Endothelial cell (in vitro differentiated cells): Measurements from ENCODE around the gene DCLK1. TPM values are rescaled to one million over a fixed set of nuclear protein-coding genes. Genes with fewer than 3 reads are reported as not detected.

Experiments
- DNase-seq: peaks from one replicate; pipeline ENCODE4 v3.0.0; 2021; ENCODE audit warnings: low spot score
- H3K27ac Mint-ChIP-seq: one replicate; pipeline ENCODE4 v1.8.0; 2021; ENCODE audit warnings: mixed read lengths, inconsistent platforms; ENCODE audit not compliant: unreplicated experiment
- H3K27me3 Mint-ChIP-seq: one replicate; pipeline ENCODE4 v1.8.0; 2021; ENCODE audit warnings: mild to moderate bottlenecking, moderate library complexity, mixed read lengths, inconsistent platforms; ENCODE audit not compliant: unreplicated experiment
- H3K36me3 Mint-ChIP-seq: one replicate; pipeline ENCODE4 v1.8.0; 2021; ENCODE audit warnings: mild to moderate bottlenecking, low read depth, mixed read lengths, inconsistent platforms; ENCODE audit not compliant: unreplicated experiment
- H3K4me1 Mint-ChIP-seq: one replicate; pipeline ENCODE4 v1.8.0; 2021; ENCODE audit warnings: mild to moderate bottlenecking, mixed read lengths, inconsistent platforms; ENCODE audit not compliant: unreplicated experiment
- H3K4me3 Mint-ChIP-seq: one replicate; pipeline ENCODE4 v1.8.0; 2021; ENCODE audit warnings: mild to moderate bottlenecking, mixed read lengths, inconsistent platforms; ENCODE audit not compliant: unreplicated experiment
- H3K9me3 Mint-ChIP-seq: one replicate; pipeline ENCODE4 v1.8.0; 2021; ENCODE audit warnings: mixed read lengths, inconsistent platforms; ENCODE audit not compliant: unreplicated experiment
- total RNA-seq: library from RNA; stranded (reverse); fragmentation: NEBNext Ultra II Directional; extraction: Animal tissue kit (Norgen Biotek cat#: 25700); gene quantifications from one replicate; pipeline ENCODE4 v1.2.1, GENCODE V29; 2021; ENCODE audit not compliant: unreplicated experiment
- TF ChIP-seq, protein P1 (sequence below): fragments of 200-600 bp; sonication (generic); IDR thresholded peaks from one replicate; pipeline ENCODE4 v1.5.0; 2021; ENCODE audit warnings: antibody characterized with exemption; ENCODE audit not compliant: unreplicated experiment

The DCLK1 gene
- total RNA-seq, 1 donor from 2014 or later = 1.6 TPM

DNA sequence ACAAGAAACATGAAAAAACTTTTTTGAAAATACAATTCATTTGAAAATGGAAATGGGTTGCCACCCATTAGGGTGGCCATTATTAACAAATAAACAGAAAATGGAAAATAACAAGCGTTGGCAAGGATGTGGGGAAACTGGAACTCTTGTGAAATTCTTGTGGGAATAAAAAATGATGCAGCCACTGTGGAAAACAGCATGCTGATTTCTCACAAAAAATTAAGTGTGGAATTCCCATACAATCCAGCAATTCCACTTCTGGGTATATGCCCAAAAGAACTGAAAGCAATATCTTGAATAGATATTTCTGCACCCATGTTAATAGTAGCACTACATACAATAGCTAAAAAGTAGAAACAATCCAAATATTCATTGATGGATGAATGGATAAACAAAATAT lies 165.2 kb downstream of the DCLK1 start:
- DNase-seq = no peak
- TF ChIP-seq, protein P1, sequence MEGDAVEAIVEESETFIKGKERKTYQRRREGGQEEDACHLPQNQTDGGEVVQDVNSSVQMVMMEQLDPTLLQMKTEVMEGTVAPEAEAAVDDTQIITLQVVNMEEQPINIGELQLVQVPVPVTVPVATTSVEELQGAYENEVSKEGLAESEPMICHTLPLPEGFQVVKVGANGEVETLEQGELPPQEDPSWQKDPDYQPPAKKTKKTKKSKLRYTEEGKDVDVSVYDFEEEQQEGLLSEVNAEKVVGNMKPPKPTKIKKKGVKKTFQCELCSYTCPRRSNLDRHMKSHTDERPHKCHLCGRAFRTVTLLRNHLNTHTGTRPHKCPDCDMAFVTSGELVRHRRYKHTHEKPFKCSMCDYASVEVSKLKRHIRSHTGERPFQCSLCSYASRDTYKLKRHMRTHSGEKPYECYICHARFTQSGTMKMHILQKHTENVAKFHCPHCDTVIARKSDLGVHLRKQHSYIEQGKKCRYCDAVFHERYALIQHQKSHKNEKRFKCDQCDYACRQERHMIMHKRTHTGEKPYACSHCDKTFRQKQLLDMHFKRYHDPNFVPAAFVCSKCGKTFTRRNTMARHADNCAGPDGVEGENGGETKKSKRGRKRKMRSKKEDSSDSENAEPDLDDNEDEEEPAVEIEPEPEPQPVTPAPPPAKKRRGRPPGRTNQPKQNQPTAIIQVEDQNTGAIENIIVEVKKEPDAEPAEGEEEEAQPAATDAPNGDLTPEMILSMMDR = no peak
- H3K27ac Mint-ChIP-seq = no peak overlapping the region
- H3K36me3 Mint-ChIP-seq = no peaks in the 10 kb centered on the region
- peaks cover 2% of the 10 kb centered on the region for H3K27me3 Mint-ChIP-seq
- H3K9me3 Mint-ChIP-seq = no peaks in the 10 kb centered on the region
- H3K4me3 Mint-ChIP-seq = no peak overlapping the region
- no peaks in the 10 kb centered on the region for H3K4me1 Mint-ChIP-seq

DNA sequence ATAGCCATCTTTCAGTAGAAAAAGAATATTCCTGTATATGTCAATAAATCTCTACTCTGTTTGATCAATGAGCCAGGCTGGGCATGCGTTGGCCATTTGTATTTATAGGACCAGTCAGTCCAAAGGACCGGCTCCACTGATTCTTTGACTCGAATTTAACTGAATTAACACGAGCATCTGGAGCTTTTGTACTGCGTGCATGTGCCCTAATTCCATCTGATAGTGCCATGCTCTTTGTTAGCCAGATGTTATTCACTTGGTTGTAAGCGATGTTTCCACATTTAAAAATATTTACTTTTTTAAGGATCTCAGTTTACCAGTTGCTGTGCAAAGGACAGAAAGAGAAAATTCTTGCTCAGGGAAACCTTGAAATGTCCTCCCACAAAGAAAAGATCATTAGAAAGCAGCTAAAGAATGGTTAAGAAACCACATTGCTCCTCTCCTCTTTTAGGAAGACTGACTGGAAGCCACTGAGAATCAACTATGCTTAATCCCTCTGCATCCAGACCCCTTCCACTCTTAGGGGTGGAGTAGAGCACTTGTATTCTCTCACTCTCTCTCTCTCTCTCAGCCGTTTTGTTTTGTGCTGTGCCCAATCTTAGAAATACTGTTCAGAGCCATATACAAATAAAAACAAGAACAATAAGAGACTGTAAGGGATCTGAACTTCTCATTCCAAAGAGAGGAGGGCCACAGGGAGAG lies 165.8 kb downstream of the DCLK1 start:
- H3K4me3 Mint-ChIP-seq = no peak overlapping the region
- H3K9me3 Mint-ChIP-seq = no peaks in the 10 kb centered on the region
- TF ChIP-seq, protein P1 = no peak
- peaks cover 2% of the 10 kb centered on the region for H3K27me3 Mint-ChIP-seq
- DNase-seq = no peak
- no peak overlapping the region for H3K27ac Mint-ChIP-seq
- no peaks in the 10 kb centered on the region for H3K4me1 Mint-ChIP-seq
- H3K36me3 Mint-ChIP-seq = no peaks in the 10 kb centered on the region

DNA sequence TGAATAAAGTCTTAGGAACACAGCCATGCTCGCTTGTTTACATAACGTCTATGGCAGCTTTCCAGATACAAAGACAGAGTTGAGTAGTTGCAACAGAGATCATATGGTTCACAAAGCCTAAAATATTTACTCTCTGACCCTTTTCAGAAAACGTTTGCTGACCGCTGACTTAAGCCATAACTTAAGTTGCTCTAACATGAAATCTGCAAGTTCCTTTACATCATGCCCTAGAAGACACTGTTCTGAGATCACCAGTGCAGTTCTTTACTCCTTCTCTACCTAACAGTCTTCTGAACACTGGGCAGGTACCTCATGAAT lies 166.4 kb downstream of the DCLK1 start:
- H3K4me1 Mint-ChIP-seq = peaks cover 4% of the 10 kb centered on the region
- H3K4me3 Mint-ChIP-seq = no peak overlapping the region
- no peak for DNase-seq
- H3K27me3 Mint-ChIP-seq = peaks cover 2% of the 10 kb centered on the region
- no peak overlapping the region for H3K27ac Mint-ChIP-seq
- no peaks in the 10 kb centered on the region for H3K9me3 Mint-ChIP-seq
- TF ChIP-seq, protein P1 = no peak
- no peaks in the 10 kb centered on the region for H3K36me3 Mint-ChIP-seq

DNA sequence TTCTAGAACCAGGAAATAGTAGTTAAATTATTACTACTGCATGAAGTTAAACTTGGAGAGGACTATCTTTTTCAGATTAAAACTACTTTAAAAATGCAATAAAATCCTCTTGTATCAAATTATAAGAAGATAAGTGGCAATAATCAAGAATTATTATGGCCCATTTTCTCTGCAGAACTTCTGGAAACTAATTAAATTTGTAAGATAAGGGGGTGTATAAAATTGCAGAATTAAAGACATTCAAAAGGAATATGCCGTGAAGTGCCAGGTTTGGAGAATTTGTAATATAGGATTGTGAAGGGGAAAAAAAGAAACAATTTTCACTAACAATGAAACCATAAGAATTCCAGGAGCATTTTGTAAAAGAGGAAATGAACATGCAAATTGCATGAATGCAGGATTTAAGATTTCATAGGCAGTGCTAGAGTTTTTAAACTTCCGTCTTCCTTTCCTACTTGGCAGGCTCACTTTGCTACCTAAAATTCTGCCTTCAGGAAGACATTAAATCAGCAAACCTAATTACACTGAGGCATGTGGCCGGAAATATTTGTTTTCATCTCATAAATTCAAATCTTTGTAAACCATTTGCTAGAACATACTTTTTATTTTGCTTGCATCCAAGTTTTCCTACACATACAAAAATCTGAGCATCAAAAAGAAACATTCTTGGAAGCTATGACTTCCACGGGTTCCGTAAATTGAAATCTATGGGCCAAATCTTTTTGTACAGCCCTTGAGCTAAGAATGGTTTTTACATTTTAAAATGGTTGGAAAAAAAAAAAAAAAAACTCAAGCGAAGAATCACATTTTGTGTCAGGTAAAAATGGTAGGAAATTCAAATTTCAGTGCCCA lies 166.9 kb downstream of the DCLK1 start:
- TF ChIP-seq, protein P1 = no peak
- Mint-ChIP-seq H3K9me3 (no peaks in the 10 kb centered on the region), H3K27ac (no peak overlapping the region), H3K4me3 (no peak overlapping the region), H3K36me3 (no peaks in the 10 kb centered on the region), H3K4me1 (peaks cover 8% of the 10 kb centered on the region), H3K27me3 (peaks cover 2% of the 10 kb centered on the region)
- DNase-seq = no peak
